ENCODE data around the gene TSEN2. TPM values are rescaled to one million over a fixed set of nuclear protein-coding genes. Genes with fewer than 3 reads are reported as not detected.

TSEN2 gene
- total and polyA plus RNA-seq, 10 of the 15 experiments (the other 5 are each of a cell fraction or from before 2014, with no cell fraction given), result 17.7 to 32.3 (median 24.3) TPM

- no peak for TF ChIP-seq SIN3A (IDR thresholded peaks at IDR 0.05; ENCODE audit: low read depth, low read length)
- TF ChIP-seq BACH1 (IDR thresholded peaks at IDR 0.05; ENCODE audit: borderline replicate concordance), result no peak
- TF ChIP-seq NFIC (IDR thresholded peaks at IDR 0.05; ENCODE audit: low read depth, low read length), result no peak
- no peak for TF ChIP-seq CUX1 (IDR thresholded peaks at IDR 0.05; ENCODE audit: insufficient replicate concordance, low read depth, low read length)
- TF ChIP-seq NR2C1 (IDR thresholded peaks at IDR 0.05), result no peak
These were observed 19.1 kb downstream of the TSEN2 start (continued) for GRCh38 chr3:12503126-12503957.

- Histone ChIP-seq H3K9ac (ENCODE audit: control insufficient read depth, insufficient read depth, low read length) (no peak overlapping the region), H3K79me2 (ENCODE audit: control insufficient read depth, insufficient read depth, low read length) (no peaks in the 10 kb centered on the region), H3K4me3 (no peak overlapping the region), H3K9me3 (replicated peaks; ENCODE audit: control insufficient read depth, insufficient read depth, low read length) (no peaks in the 10 kb centered on the region), H2AFZ (ENCODE audit: control insufficient read depth, low read depth, low read length) (no peak overlapping the region), H3K27ac (ENCODE audit: control insufficient read depth, insufficient read depth) (no peak overlapping the region), H3K4me1 (ENCODE audit: control insufficient read depth, insufficient read depth, low read length) (no peaks in the 10 kb centered on the region), H4K20me1 (ENCODE audit: control insufficient read depth, insufficient read depth) (no peaks in the 10 kb centered on the region), H3K4me2 (ENCODE audit: control insufficient read depth, insufficient read depth) (no peak overlapping the region), H3K36me3 (ENCODE audit: control insufficient read depth in 2 of 2, insufficient read depth in 2 of 2, low read length in 1 of 2) (peaks cover 4 to 20% of the 10 kb centered on the region in 2 experiments), H3K27me3 (replicated peaks in 1 of 2; ENCODE audit: control insufficient read depth in 2 of 2, insufficient read depth in 2 of 2, low read length in 1 of 2) (no peaks in the 10 kb centered on the region)
- 100% methylated on average over 2 of the region's 5 CpGs for WGBS (ENCODE audit: insufficient coverage, insufficient replicate concordance, low lambda C conversion rate, missing lambda C conversion rate)
- POLR2A ChIA-PET, result no interaction called here
- ATAC-seq (no peak), DNase-seq (ENCODE audit: low read depth, low spot score) (no peak), FAIRE-seq (no peak)
- in situ Hi-C loops (cut with MboI) (no loop called here), intact Hi-C loops (cut with micrococcal nuclease; ENCODE audit: unreplicated experiment) (no loop called here)
- CTCF ChIA-PET, result no interaction called here
- SMC1A ChIA-PET (ENCODE audit: uncharacterized antibody, unreplicated experiment), result no interaction called here
- RAD21 ChIA-PET (ENCODE audit: unreplicated experiment), result interaction anchor here (0.6 kb wide), 1 partner anchor 284 kb away, joined by 4 read pairs; no protein-coding TSS in a partner anchor
- TF ChIP-seq BMI1 (IDR thresholded peaks at IDR 0.05; ENCODE audit: borderline replicate concordance) (no peak), BCL11A (IDR thresholded peaks at IDR 0.05; ENCODE audit: low read depth, low read length) (no peak), SREBF1 (IDR thresholded peaks at IDR 0.05; ENCODE audit: low read length) (no peak)
- BruUV-seq (replicated peaks), result no TSS peak
These were observed 22.0 kb downstream of the TSEN2 start for GRCh38 chr3:12506201-12506709.
